Activated T-cell treated with anti-CD3 and anti-CD28 coated beads for 24 hours (primary cell): Measurements from ENCODE around the gene FAM227B.
A peak's percentile ranks its signal among the peaks of the same experiment; 100 is the strongest.
"Not testable (repeated sequence)": the region's sequence is repeated elsewhere in the genome, so short reads cannot be mapped to it uniquely, and the experiment has no call there.

Experiments used
- DNase-seq: peaks from one replicate; pipeline ENCODE4 v3.0.0-alpha.2; 2020; ENCODE audit warnings: low read depth

FAM227B gene

DNA sequence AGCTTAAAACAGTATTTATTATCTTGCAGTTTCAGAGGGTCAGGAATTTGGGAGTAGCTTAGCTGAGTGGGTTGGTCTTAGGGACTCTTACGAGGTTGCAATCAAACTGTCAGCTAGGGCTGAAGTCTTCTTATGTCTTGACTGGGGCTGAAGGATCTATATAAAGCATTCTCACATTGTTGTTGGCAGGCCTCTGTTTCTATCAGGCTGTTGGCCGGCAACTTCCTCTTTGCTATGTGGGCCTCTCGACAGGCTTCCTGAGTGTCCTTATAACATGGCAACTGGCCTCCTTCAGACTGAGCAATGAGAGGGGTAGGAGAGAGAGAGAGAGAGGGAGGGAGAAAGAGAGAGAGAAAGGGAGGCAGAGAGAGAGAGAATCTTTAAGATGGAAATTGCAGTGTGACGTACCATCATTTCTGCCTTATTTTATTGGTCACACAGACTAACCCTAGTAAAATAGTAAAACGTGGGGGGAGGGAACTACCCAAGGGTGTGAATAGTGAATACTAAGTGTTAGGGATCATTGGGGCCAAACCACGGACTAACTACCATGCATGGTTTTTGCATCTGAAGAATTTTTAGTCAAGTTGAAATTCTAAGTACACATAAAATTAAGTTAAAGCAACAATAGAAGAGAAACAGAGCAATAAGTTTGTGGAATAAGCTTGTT, 181.5 kb downstream of the FAM227B start:
- no peak for DNase-seq

DNA sequence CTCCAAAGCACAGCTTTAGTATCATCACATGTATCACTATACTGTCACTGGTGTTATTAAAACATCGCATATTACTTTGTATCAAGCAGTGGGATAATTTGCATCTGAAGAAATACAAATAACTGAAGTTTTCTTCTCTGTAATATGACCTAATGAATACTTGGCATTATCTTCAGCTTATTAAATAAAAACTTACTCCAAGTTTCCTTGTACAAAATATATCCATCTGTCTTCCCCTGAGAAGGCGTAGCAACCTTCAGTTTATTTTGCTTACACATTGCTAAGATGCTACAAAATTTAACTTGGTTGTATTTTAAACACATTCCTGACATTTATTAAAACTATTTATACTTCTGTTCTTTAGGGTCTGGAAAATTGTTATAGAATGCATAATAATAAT, 183.9 kb downstream of the FAM227B start:
- no peak for DNase-seq

DNA sequence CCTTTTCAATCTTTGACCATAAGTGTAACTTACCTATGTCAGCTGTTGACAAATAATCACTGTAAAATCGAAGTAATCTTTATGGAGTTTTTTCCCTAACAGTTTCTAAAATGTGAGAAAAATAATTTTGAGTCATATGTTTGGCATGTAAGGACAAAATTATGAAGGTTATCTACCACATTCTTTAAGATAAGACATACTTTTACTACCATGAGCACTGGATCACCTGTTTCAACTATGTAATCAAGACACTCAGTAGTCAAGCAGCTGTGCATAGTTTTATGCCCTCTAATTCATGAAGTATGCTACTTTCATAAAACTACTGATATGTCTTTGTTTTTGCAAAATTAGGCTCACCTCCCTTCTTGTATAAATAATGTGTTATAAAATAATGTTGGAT, 185.4 kb downstream of the FAM227B start:
- DNase-seq, result no peak

DNA sequence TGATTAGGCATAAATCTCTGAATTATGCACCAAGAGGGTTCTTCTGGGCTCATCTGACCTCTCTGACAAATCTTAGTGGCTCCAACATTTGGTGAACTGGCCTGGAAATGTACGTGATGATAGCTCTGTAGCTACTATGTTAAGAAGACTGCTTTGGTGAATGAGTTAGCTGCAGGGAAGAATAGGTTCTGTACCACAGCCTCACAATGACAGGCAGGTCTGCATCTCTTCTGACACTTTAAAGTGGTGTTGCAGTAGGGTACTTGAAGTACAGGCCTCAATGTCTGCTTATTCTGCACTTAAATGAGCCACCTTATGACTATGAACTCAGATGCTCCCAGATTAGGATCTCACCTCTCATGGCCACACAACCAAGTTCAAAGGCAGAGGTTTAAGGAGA, 190.6 kb downstream of the FAM227B start:
- DNase-seq, result no peak

DNA sequence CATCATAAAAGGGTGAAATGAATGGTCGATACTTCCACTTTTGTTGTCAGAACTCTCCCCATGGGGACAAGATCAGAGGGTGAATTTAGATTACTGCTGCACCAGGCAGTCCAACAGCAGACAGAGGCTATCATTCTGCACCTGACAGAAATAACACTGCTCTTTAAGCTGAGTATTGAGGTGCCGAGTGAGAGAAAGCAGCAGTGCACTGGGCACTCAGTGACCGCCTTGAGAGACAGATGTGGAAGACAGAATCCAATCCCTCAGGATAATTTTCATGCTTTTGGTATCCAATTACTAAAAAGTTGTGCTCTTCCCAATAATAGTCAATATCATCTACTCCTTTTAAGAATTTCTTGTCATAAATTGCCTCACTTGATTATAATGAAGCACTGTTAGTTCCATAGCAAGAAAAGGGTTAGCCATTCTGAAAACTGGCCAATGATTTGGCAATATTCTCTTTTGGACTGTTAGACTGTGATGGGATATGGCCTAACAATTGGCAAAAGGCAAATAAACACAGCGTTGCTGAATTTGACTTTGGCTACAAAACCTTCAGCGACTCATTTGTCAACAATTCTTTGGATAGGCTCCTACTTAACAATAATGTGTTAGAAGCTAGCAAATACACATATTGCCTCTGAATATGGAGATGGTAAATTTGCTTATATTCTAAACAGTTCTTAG, 192.1 kb downstream of the FAM227B start:
- DNase-seq, result no peak

DNA sequence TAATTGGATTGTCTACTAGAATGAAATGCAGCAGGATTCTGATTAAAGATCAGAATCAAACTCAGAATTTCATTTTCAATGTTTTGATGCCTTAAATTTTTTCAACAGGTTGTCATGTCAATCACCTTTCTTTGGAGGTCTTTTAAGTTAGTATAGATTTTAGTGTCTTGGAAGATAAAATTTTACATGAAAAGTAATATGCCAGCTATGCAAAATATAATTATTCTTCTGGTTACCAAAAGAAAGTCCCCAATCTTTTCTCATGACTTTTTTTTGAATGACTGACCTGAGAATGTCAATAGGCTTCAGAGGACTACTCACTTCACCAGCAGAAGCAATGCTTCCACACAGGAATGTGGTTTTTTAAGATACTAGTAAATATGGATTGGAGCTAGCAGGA, 193.2 kb downstream of the FAM227B start:
- no peak for DNase-seq

DNA sequence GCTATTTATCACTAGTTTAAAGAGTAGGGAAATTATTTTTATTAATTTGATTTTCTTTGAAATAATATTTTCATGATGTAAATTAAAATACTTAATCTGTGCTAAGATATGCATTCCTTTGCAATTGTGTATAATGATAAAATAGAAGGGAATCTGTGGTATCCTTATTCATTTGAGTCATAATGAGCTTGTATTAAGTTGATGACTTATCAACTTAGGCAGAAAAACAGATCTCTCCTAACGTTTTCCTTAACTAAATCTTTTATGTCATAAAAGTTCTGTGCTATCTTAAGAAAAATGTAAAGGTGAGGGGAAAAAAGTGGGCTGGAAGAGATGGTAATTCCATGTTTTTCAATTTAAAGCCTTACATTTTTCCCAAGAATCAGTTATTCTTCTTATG, 195.7 kb downstream of the FAM227B start:
- no peak for DNase-seq

DNA sequence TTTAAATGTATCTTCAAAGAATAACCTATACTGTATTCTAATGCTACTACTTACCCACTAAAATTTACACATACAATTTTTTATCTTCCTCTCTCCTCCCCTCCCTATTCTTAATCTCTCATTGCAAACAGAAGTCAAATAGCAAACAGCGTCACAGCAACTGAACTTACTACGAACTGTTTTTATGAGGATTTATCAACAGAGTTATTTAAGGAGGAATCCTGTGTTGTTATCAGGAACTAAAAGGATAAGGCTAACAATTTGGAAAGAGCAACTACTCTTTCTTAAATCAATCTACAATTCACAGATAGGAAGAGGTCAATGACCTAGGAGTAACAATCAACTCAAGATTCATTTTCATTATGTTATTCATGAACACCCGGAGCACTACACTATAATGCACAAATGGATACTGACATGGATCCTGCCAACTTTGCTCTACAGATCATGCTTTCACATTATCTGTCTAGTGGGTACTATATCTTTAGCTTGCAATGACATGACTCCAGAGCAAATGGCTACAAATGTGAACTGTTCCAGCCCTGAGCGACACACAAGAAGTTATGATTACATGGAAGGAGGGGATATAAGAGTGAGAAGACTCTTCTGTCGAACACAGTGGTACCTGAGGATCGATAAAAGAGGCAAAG, 196.6 kb downstream of the FAM227B start:
- DNase-seq, result no peak

DNA sequence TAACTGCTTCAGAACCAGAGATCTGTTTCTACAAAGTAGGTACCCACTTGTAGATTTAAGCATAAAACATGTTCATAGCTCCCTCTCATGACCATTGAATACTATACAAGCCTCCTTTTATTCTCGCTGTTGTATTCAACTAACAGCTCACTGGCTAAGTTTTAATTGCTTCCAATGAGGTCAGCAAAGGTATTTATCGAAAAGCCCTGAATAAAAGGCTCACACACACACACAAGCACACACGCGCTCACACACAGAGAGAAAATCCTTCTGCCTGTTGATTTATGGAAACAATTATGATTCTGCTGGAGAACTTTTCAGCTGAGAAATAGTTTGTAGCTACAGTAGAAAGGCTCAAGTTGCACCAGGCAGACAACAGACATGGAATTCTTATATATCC, 197.6 kb downstream of the FAM227B start, which contains the start of gene FGF7:
Gene FGF7 (plus strand): TSS at position 222 of the 400 bp plus-strand sequence. CDS start 1,056 bp downstream, outside the sequence.
- DNase-seq, result no peak

DNA sequence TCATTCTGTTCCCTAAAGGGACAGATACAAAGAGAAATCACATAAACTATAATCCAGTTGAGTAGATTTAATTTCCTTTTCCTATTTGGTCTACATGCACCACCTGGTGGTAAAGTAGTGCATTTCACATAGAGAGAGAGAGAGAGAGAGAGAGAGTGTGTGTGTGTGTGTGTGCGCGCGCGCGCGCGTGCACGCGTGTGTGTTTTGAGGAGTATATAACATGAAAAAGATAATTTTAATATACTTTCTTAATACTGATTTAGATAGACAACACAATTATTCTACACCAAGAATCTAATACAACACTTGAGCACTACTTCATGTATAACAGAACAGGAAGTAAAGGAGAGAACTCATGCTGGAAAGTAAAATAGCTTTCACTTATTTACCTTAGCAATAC, 198.6 kb downstream of the FAM227B start:
- peak; percentile 1 for DNase-seq

DNA sequence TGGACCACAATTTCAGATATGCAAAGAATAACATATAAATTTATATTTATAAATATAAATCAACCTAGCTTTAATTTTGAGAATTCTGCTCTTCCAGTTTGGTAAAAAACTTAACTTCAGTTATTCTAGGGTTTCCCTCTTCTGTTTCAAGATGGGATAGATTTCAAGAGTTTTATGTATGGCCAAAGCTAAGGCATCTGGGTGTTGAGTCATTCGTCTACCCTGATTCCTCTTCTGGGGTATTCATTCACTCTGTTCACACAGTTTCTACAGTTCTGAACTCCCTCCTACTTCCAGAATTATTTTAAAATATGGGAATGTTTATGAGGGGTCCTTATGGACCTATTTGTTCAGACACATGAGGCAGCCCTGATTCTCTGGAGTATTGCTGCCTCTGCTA, 201.8 kb downstream of the FAM227B start:
- no peak for DNase-seq

DNA sequence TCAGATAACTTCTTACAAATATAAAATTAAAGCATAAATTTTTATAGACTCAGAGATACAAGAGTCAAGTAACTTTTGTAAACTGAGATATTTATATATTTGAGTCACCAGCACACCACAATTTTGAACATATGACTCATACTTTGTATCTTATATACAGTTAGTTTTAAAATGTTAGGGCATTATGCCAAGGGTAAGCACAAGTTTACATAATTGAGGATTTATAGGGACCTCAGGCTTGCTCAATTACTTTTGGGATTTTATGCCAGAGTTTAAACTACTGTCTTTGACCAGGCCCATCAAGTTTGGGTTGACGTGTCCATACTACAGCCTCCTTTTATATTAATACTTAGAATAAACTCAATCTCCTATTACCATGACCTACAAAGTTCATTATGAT, 205.0 kb downstream of the FAM227B start:
- no peak for DNase-seq

DNA sequence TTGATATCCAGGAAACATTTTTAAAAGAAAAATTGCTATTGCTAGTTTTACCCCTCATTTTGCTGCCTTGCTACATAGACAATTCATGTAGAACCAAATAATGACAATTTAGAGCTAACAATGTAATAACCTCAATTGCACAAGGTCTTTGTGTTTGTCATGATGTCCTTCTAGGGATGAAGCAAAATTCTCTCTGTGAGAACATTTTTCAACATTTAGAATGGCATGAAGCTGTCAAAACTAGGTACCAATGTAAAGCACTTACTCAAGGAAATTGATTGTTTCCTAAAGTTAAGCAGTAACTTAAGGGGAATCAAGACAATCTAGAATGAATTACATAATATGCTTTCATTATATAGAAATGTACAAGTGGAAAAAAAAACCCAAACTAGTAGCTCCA, 205.5 kb downstream of the FAM227B start:
- DNase-seq, result no peak

DNA sequence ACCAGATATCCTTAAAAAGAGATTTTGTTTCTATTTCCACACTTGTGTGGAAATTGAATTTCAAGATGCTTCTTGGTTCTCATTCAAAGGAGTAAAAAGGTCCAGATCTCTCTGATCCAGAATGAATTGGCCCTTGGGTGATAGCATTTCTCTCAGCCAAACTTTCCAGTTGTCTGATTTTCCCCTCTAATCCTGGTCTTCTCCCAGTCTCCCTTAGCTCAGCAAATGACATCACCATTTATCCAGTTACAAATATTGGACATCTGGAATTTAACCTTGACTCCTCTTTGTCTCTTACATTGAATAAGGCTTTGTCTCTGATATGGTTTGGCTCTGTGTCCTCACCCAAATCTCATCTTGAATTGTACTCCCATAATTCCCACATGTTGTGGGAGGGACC, 207.8 kb downstream of the FAM227B start:
- DNase-seq, result no peak

DNA sequence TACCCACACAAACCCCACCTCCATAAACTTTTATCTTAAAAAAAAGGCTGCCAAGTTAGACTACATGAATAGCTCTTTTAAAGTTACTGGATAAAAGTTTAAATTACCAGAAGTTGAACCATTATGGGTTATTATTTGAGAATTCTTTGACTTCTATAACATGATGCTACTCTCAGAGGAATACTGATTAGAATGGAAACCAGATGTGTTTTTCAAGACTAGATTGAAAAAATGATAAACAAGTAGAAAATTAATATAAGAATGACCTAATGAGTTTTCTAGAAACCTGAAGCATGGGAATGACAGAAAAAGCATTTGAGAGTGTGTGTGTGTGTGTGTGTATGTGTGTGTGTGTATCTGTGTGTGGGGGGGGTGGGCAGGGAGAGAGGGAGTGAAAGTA, 210.0 kb downstream of the FAM227B start:
- no peak for DNase-seq

DNA sequence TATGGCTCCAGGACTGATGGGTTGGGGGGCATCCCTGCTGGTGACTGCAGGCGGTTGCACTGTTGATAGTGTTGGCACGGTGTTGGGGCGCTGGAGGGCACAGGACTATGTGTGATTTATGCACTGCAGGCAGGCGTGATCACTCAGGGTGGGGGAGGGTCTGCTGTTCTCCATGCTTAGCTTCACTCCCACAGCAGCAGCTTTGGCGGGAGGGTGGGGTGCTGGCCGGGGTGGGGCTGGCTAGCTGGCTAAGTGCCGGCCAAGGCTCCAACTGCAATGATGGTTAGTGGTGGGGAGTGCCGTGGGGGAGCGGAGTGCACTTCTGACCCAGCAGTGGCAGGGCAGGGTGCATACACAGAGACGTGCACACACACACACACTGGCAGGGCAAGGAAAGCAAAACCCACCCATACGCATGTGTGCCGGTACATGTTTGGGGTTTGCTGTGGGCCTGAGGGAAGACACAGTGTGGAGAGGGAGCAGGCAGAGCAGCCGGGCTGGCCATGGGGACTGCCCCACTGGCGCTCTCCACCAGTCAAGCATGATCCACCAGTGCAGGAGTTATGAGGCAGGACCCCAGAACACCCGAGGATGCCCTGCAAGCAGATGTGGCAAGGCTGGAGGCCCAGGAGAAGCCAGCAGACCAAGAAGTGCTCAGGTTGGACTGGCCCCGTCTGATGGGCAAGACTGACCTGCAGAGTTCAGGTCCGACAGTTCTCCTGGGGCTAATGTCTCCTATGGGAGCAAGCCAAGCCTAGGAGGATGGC, 214.1 kb downstream of the FAM227B start:
- no peak for DNase-seq

DNA sequence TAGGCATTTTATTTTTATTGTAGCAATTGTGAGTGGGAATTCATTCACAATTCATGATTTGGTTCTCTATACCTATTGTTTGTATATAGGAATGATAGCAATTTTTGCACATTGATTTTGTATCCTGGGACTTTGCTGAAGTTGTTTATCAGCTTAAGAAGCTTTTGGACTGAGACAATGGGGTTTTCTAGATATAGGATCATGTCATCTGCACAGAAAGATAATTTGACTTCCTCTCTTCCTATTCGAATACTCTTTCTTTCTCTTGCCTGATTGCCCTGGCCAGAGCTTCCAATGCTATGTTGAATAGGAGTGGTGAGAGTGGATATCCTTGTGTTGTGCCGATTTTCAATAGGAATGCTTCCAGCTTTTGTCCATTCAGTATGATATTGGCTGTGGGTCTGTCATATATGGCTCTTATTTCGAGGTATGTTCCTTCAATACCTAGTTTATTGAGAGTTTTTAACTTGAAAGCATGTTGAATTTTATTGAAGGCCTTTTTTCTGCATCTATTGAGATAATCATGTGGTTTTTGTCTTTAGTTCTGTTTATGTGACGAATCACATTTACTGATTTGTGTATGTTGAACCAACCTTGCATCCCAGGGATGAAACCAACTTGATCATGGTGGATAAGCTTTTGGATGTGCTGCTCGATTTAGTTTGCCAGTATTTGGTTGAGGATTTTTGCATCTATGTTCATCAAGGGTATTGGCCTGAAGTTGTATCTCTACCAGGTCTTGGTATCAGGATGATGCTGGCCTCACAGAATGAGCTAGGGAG, 217.9 kb downstream of the FAM227B start:
- DNase-seq, result not testable (repeated sequence)

DNA sequence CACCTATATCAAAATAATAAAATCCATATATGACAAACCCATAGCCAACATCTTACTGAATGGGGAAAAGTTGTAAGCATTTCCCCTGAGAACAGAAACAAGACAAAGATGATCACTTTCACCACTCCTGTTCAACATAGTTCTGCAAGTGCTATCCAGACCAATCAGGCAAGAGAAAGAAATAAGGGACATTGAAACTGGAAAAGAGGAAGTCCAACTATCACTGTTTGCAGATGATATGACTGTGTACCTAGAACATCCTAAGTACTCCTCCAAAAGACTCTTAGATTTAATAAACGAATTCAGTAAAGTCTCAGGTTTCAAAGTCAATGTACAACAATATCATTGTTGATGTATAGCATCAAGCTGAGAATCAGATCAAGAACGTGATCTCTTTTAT, 233.1 kb downstream of the FAM227B start:
- no peak for DNase-seq

DNA sequence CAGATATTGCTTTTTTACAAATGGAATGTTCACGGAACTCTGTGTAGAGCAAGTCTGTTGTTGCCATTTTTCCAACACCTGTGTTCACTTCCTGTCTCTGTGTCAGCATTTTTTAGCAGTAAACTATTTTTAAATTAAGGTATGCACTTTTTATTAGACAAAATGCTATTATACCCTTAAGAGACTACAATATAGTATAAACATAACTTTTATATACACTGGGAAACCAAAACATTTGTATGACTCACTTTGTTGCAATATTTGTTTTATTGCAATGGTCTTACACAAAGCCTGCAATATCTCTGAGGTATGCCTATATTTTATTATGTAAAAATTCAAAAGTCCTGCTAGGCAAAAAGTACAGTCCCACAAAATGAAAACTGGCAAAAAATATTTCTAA, 237.4 kb downstream of the FAM227B start:
- DNase-seq, result no peak

DNA sequence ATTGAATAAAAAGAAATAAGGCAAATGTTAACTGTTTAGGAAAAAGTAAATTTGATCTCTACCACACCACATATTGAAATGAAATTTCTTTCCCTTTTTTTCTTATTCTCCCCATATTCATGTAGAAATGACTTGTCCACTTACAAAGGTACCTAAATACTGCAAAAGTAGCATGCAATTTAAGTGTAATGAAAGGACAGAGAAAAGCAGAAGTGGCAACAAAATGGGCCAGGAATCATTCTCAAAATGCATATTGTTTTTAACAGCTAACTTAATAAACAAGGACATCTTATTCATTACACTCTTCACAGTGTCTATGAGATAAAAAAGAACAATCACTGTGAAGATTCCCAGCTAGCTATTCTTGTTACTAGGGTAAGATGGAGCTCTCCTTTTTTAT, 238.2 kb downstream of the FAM227B start:
- no peak for DNase-seq

DNA sequence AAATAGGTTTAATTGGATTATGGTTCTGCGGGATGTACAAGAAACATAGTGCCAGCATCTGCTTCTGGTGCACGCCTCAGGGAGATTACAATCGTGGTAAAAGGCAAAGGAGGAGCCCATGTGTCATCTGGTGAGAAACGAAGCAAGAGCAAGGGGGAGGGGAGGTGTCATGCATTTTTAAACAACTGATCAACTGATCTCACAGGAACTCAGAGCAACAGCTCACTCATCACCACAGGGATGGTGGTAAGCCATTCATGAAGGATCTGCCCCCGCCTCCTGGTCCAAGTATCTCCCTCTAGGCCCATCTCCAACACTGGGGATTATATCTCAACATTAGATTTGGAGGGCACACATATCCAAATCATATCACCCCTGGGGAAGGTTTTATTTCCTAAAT, 239.7 kb downstream of the FAM227B start:
- no peak for DNase-seq

DNA sequence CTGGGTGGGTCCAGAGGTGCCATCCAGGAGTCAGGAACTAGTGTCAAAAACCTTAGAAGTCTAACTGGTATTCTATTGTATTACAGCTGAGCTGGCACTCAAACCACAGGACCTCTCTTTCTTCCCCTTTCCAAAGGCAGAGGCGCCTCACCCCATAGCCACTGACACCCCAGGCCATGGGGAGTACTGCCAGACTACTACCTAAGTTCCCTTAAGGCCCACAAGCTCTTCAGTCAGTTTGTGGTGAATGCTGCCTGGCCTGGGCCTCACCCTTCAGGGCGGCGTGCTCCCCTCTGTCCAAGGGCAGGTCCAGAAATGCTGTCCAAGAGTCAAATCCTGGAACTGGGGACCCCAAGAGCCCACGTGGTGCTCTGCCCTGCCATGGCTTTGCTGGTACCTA, 240.6 kb downstream of the FAM227B start:
- DNase-seq, result no peak
